Hematopoietic multipotent progenitor cell treated with erythropoietin and hydrocortisone succinate and interleukin-3 and kit ligand, for 4 days (in vitro differentiated cells): ENCODE results near the gene OSBPL9.
"Not testable (repeated sequence)": the region's sequence is repeated elsewhere in the genome, so short reads cannot be mapped to it uniquely, and the experiment has no call there.

Source experiments
- DNase-seq: peaks from one replicate; pipeline ENCODE4 v3.0.0-alpha.2; 2015

OSBPL9 gene

GRCh38 chr1:51818487-51818886 is 201.6 kb downstream of the OSBPL9 start:
- DNase-seq: no peak

DNA sequence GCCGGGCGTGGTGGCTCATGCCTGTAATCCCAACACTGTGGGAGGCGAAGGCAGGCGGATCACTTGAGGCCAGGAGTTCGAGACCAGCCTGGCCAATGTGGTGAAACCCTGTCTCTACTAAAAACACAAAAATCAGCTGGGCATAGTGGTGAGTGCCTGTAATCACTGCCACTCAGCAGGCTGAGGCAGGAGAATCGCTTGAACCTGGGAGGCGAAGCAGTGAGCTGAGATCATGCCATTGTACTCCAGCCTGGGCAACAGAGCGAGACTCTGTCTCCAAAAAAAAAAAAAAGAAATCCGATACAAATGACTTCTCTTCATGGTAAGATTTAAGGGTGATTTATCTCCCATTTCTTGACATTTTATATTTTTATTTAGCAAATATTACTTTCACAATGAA is 202.1 kb downstream of the OSBPL9 start:
- not testable (repeated sequence) for DNase-seq

- no peak for DNase-seq
These were observed 202.9 kb downstream of the OSBPL9 start for GRCh38 chr1:51819810-51820209.

GRCh38 chr1:51829058-51829457 is 212.2 kb downstream of the OSBPL9 start:
- no peak for DNase-seq

DNA sequence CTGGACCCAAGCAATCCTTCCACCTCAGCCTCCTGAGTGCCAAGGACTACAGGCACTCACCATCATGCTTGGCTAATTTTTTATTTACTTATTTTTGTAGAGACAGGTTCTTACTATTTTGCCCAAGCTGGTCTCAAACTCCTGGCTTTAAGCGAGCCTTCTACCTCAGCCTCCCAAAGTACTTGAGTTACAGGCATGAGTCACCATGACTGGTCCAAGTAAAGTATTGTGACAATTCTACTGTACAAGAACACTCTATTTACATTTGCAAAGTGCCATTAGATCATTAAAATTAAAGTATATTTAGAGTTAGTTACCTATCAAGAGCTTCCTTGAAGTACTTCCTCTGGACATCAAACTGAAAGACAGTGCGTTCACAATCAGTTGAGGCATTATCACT is 216.8 kb downstream of the OSBPL9 start:
- DNase-seq: no peak

- no peak for DNase-seq
These were observed 220.4 kb downstream of the OSBPL9 start for GRCh38 chr1:51837243-51837642.
